Esophagus muscularis mucosa (tissue), 4 donors: ENCODE measurements around the gene CD300LG.

Experiments
- EP300 ChIP-seq: sonication (generic); formaldehyde crosslinking; IDR thresholded peaks from one replicate; pipeline ENCODE4 v1.6.1; 2017; ENCODE audit warnings: antibody characterized with exemption
- POLR2A ChIP-seq: fragments of 450-650 bp; IDR thresholded peaks from one replicate; pipeline ENCODE4 v1.6.1; 2017; ENCODE audit warnings: antibody characterized with exemption, moderate library complexity, mild to moderate bottlenecking, low read depth
- POLR2AphosphoS5 ChIP-seq, 2 donors: sonication (generic); formaldehyde crosslinking; IDR thresholded peaks; one replicate each; pipeline ENCODE4 v1.6.1; 2017; ENCODE audit warnings: antibody characterized with exemption in 2 of 2
- TF ChIP-seq, protein P1 (sequence below), 3 experiments: fragments of 200-600 bp in 2 of 3; fragments of 450-650 bp in 1 of 3; sonication (generic) in 2 of 3; IDR thresholded peaks; one replicate each; pipeline ENCODE4 v1.5.1; 2017 to 2019; ENCODE audit warnings: antibody characterized with exemption in 3 of 3, mild to moderate bottlenecking in 2 of 3, moderate library complexity in 1 of 3

DNA sequence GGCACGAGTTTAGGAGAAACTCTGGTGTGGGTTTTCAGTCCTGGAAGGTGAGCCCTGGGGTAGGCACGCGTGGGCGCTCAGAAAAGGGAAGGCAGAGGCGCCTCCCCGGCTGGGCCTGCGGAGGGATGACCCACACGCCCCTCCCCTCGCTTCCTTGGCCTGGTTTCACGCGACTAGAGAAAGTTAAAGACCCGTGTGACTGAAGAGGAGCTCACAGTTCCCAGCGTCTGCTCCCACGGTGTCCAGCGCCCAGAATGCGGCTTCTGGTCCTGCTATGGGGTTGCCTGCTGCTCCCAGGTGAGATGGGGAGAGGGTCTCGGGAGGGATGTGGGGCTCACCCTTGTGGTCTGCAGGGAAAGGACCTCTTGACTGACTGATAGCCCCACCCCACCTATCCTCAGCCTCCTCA is at the start of gene CD300LG:
- TF ChIP-seq, protein P1, sequence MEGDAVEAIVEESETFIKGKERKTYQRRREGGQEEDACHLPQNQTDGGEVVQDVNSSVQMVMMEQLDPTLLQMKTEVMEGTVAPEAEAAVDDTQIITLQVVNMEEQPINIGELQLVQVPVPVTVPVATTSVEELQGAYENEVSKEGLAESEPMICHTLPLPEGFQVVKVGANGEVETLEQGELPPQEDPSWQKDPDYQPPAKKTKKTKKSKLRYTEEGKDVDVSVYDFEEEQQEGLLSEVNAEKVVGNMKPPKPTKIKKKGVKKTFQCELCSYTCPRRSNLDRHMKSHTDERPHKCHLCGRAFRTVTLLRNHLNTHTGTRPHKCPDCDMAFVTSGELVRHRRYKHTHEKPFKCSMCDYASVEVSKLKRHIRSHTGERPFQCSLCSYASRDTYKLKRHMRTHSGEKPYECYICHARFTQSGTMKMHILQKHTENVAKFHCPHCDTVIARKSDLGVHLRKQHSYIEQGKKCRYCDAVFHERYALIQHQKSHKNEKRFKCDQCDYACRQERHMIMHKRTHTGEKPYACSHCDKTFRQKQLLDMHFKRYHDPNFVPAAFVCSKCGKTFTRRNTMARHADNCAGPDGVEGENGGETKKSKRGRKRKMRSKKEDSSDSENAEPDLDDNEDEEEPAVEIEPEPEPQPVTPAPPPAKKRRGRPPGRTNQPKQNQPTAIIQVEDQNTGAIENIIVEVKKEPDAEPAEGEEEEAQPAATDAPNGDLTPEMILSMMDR (IDR thresholded peaks at IDR 0.05): no peak
- no peak for TF ChIP-seq POLR2AphosphoS5 (IDR thresholded peaks at IDR 0.05)
- TF ChIP-seq POLR2A: no peak
- TF ChIP-seq EP300: no peak
